Measurements from ENCODE around the gene ARHGAP26. TPM values are rescaled to one million over a fixed set of nuclear protein-coding genes. Genes with fewer than 3 reads are reported as not detected.

The ARHGAP26 gene
- total RNA-seq, 1 experiment from 2014 or later, result 65.5 TPM

DNA sequence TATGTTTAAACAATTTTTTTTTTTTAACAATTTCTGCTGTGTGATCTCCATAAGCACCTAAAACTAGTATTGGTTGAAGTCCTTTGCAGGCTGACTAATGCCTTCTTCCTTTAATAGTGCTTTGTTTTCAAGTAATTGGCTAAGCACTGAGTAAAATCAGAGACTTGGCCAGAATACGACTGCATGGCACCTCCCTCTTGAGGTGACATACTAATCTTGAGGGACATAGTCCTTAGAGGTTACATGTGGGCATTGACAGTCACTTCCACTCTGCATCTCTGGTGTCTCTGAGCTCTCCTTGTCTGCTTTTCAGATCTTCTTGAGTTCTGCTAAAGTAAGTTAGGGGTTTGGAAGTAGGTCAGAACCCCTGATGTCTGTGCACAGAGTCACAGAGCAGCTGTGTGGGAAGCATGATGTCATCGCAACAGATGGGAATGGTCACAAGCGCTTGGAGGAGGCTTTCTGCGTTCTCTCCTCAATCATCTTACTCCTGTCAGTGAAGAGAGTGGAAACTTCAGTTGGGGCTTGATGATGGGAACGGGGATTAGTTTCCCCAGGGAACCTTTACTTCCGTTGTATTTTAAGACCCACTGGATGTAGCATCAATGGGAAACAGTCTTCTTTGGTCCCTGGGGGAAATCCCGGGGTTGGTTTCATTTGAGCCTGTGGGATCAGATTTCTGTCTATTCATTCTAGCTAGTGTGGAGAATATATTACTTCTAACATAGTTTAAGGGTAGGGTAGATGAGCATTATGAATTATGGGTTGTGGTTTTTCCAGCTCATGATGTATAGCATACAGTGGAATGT is 136.9 kb downstream of the ARHGAP26 start:
- Histone ChIP-seq H3K27me3 (ENCODE audit: control insufficient read depth, insufficient read depth, low read length) (no peaks in the 10 kb centered on the region), H3K27ac (ENCODE audit: low read length) (no peak overlapping the region), H3K36me3 (ENCODE audit: control insufficient read depth, insufficient read depth, low read length) (peaks cover 2% of the 10 kb centered on the region), H3K4me1 (ENCODE audit: control insufficient read depth, insufficient read depth, low read length) (no peaks in the 10 kb centered on the region), H3K9me3 (ENCODE audit: control insufficient read depth, insufficient read depth, low read depth, low read length) (no peaks in the 10 kb centered on the region), H3K4me3 (ENCODE audit: low read depth in 2 of 2, low read length in 2 of 2) (no peak overlapping the region)
- TF ChIP-seq POLR2AphosphoS5 (IDR thresholded peaks at IDR 0.05; ENCODE audit: low read depth, low read length) (no peak), TCF7L2 (IDR thresholded peaks at IDR 0.05; ENCODE audit: low read depth, low read length) (no peak), SIN3A (IDR thresholded peaks at IDR 0.05; ENCODE audit: borderline replicate concordance, insufficient read depth, low read depth, low read length) (no peak)
- TF ChIP-seq, protein P1, sequence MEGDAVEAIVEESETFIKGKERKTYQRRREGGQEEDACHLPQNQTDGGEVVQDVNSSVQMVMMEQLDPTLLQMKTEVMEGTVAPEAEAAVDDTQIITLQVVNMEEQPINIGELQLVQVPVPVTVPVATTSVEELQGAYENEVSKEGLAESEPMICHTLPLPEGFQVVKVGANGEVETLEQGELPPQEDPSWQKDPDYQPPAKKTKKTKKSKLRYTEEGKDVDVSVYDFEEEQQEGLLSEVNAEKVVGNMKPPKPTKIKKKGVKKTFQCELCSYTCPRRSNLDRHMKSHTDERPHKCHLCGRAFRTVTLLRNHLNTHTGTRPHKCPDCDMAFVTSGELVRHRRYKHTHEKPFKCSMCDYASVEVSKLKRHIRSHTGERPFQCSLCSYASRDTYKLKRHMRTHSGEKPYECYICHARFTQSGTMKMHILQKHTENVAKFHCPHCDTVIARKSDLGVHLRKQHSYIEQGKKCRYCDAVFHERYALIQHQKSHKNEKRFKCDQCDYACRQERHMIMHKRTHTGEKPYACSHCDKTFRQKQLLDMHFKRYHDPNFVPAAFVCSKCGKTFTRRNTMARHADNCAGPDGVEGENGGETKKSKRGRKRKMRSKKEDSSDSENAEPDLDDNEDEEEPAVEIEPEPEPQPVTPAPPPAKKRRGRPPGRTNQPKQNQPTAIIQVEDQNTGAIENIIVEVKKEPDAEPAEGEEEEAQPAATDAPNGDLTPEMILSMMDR (IDR thresholded peaks at IDR 0.05), result no peak
- TF ChIP-seq, protein P2, sequence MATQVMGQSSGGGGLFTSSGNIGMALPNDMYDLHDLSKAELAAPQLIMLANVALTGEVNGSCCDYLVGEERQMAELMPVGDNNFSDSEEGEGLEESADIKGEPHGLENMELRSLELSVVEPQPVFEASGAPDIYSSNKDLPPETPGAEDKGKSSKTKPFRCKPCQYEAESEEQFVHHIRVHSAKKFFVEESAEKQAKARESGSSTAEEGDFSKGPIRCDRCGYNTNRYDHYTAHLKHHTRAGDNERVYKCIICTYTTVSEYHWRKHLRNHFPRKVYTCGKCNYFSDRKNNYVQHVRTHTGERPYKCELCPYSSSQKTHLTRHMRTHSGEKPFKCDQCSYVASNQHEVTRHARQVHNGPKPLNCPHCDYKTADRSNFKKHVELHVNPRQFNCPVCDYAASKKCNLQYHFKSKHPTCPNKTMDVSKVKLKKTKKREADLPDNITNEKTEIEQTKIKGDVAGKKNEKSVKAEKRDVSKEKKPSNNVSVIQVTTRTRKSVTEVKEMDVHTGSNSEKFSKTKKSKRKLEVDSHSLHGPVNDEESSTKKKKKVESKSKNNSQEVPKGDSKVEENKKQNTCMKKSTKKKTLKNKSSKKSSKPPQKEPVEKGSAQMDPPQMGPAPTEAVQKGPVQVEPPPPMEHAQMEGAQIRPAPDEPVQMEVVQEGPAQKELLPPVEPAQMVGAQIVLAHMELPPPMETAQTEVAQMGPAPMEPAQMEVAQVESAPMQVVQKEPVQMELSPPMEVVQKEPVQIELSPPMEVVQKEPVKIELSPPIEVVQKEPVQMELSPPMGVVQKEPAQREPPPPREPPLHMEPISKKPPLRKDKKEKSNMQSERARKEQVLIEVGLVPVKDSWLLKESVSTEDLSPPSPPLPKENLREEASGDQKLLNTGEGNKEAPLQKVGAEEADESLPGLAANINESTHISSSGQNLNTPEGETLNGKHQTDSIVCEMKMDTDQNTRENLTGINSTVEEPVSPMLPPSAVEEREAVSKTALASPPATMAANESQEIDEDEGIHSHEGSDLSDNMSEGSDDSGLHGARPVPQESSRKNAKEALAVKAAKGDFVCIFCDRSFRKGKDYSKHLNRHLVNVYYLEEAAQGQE (IDR thresholded peaks at IDR 0.05; ENCODE audit: insufficient read depth in 1 of 2, low read depth in 2 of 2, low read length in 1 of 2), result no peak
- POLR2A ChIA-PET, result no interaction called here
- ATAC-seq (no peak), DNase-seq (ENCODE audit: low read depth, low spot score) (no peak)
- in situ Hi-C loops (cut with HindIII; ENCODE audit: low pct_unique_long_range_greater_than_20kb, low sequenced_read_pairs), result no loop called here
- BruUV-seq (replicated peaks), result no TSS peak
- intact Hi-C loops (cut with micrococcal nuclease; ENCODE audit: unreplicated experiment), result no loop called here
- CTCF ChIA-PET, result no interaction called here

DNA sequence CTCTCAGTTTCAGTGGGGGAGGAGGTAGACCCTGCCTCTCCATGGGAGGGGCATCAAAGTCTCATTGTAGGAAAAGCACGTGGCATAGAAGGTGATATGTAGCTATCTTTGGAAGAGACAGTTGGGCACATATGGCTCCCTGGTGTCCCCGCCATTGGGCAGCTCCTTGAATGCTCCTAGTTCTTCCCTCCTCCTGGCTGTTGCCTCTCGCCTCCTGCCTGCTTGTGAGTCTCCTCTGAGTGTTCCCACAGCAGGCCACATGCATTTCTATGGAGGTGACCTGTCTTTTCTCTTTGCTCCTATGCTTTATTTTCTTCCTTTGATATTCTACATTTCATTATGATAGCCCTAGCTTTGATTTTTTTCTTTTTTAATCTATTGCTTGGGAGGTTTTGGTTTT is 138.5 kb downstream of the ARHGAP26 start:
- H3K4me1 ChIP-seq (ENCODE audit: control insufficient read depth, insufficient read depth, low read length), result no peaks in the 10 kb centered on the region
- intact Hi-C loops (cut with micrococcal nuclease; ENCODE audit: unreplicated experiment) (no loop called here), in situ Hi-C loops (cut with HindIII; ENCODE audit: low pct_unique_long_range_greater_than_20kb, low sequenced_read_pairs) (no loop called here)
- BruUV-seq (replicated peaks), result no TSS peak
- TF ChIP-seq, protein P2 (IDR thresholded peaks at IDR 0.05; ENCODE audit: insufficient read depth in 1 of 2, low read depth in 2 of 2, low read length in 1 of 2), result no peak
- TF ChIP-seq, protein P1 (IDR thresholded peaks at IDR 0.05), result no peak
- TF ChIP-seq POLR2AphosphoS5 (IDR thresholded peaks at IDR 0.05; ENCODE audit: low read depth, low read length) (no peak), SIN3A (IDR thresholded peaks at IDR 0.05; ENCODE audit: borderline replicate concordance, insufficient read depth, low read depth, low read length) (no peak), TCF7L2 (IDR thresholded peaks at IDR 0.05; ENCODE audit: low read depth, low read length) (no peak)
- DNase-seq (ENCODE audit: low read depth, low spot score), result no peak
- no peaks in the 10 kb centered on the region for H3K9me3 ChIP-seq (ENCODE audit: control insufficient read depth, insufficient read depth, low read depth, low read length)
- ATAC-seq, result no peak
- ChIA-PET POLR2A (no interaction called here), CTCF (interaction anchor here (0.8 to 1.2 kb wide), 2 partner anchors 20 to 195 kb away, joined by 3 to 4 read pairs; no protein-coding TSS in a partner anchor)
- peaks cover 2% of the 10 kb centered on the region for H3K36me3 ChIP-seq (ENCODE audit: control insufficient read depth, insufficient read depth, low read length)
- no peaks in the 10 kb centered on the region for H3K27me3 ChIP-seq (ENCODE audit: control insufficient read depth, insufficient read depth, low read length)
- H3K4me3 ChIP-seq (ENCODE audit: low read depth in 2 of 2, low read length in 2 of 2), result no peak overlapping the region
- H3K27ac ChIP-seq (ENCODE audit: low read length), result no peak overlapping the region
